Neuronal stem cell (in vitro differentiated cells): Measurements from ENCODE around the gene RAB27A.

Experiments
- DNase-seq: peaks from one replicate; pipeline ENCODE4 v3.0.0-alpha.2; 2013; ENCODE audit warnings: low spot score
- H2AFZ ChIP-seq: one replicate; pipeline ENCODE4 v1.6.1; 2013; ENCODE audit warnings: mild to moderate bottlenecking, low read length, inconsistent platforms
- H2AK5ac ChIP-seq: 2 replicates; pipeline ENCODE4 v1.6.1; 2013; ENCODE audit warnings: low read depth, mild to moderate bottlenecking, inconsistent platforms, low read length, moderate library complexity, mixed read lengths
- H2BK120ac ChIP-seq: 2 replicates; pipeline ENCODE4 v1.6.1; 2013; ENCODE audit warnings: low read depth, mild to moderate bottlenecking, inconsistent platforms, low read length, moderate library complexity, mixed read lengths
- H2BK12ac ChIP-seq: one replicate; pipeline ENCODE4 v1.6.1; 2013; ENCODE audit warnings: low read length, inconsistent platforms
- H2BK15ac ChIP-seq: 2 replicates; pipeline ENCODE4 v1.6.1; 2013; ENCODE audit warnings: mild to moderate bottlenecking, low read length, inconsistent platforms, mixed read lengths
- H2BK5ac ChIP-seq: one replicate; pipeline ENCODE4 v1.6.1; 2013; ENCODE audit warnings: inconsistent platforms, mild to moderate bottlenecking, low read length, moderate library complexity
- H3K14ac ChIP-seq: one replicate; pipeline ENCODE4 v1.6.1; 2013; ENCODE audit warnings: low read length, inconsistent platforms
- H3K18ac ChIP-seq: 2 replicates; pipeline ENCODE4 v1.6.1; 2013; ENCODE audit warnings: low read length, inconsistent platforms
- H3K23ac ChIP-seq: 2 replicates; pipeline ENCODE4 v1.6.1; 2013; ENCODE audit warnings: low read depth, mild to moderate bottlenecking, mixed read lengths, low read length, inconsistent platforms; ENCODE audit not compliant: poor library complexity
- H3K27ac ChIP-seq: replicated peaks from 3 replicates; pipeline ENCODE4 v1.5.1; 2013; ENCODE audit warnings: low read length, inconsistent platforms
- H3K27me3 ChIP-seq, 3 experiments: 2 replicates each; pipeline ENCODE4 v1.6.1; 2013; ENCODE audit warnings: low read length in 3 of 3, mild to moderate bottlenecking in 2 of 3, inconsistent platforms in 1 of 3, low read depth in 1 of 3, mixed read lengths in 1 of 3, moderate library complexity in 1 of 3; ENCODE audit not compliant: control insufficient read depth in 3 of 3, insufficient read depth in 3 of 3
- H3K36me3 ChIP-seq, 2 donors: replicated peaks in 1 of 2; 2 replicates each; pipeline ENCODE4 v1.6.1; 2013; ENCODE audit warnings: low read length in 2 of 2; ENCODE audit not compliant: control insufficient read depth in 2 of 2, insufficient read depth in 2 of 2
- H3K4ac ChIP-seq: 2 replicates; pipeline ENCODE4 v1.6.1; 2013; ENCODE audit warnings: inconsistent platforms, mild to moderate bottlenecking, low read length, moderate library complexity
- H3K4me1 ChIP-seq, 2 donors: 1 replicate in 1 of 2; 2 replicates in 1 of 2; pipeline ENCODE4 v1.6.1; 2013; ENCODE audit warnings: low read length in 2 of 2, low read depth in 1 of 2; ENCODE audit not compliant: control insufficient read depth in 2 of 2, insufficient read depth in 1 of 2
- H3K4me2 ChIP-seq: one replicate; pipeline ENCODE4 v1.6.1; 2013; ENCODE audit warnings: mild to moderate bottlenecking, low read length, inconsistent platforms; ENCODE audit not compliant: insufficient read depth, poor library complexity, severe bottlenecking
- H3K4me3 ChIP-seq, 2 donors: 2 replicates each; pipeline ENCODE4 v1.5.1; 2013; ENCODE audit warnings: low read length in 2 of 2, mild to moderate bottlenecking in 2 of 2, inconsistent platforms in 1 of 2, moderate library complexity in 1 of 2
- H3K79me1 ChIP-seq: one replicate; pipeline ENCODE4 v1.6.1; 2013; ENCODE audit warnings: low read depth, mild to moderate bottlenecking, inconsistent platforms, low read length, moderate library complexity
- H3K9ac ChIP-seq: one replicate; pipeline ENCODE4 v1.6.1; 2013; ENCODE audit warnings: mild to moderate bottlenecking, low read depth, low read length, inconsistent platforms; ENCODE audit not compliant: poor library complexity
- H3K9me3 ChIP-seq, 2 donors: replicated peaks in 1 of 2; 2 replicates each; pipeline versions ENCODE3 to v1.6.1; 2013; ENCODE audit warnings: low read length in 2 of 2, mild to moderate bottlenecking in 2 of 2, inconsistent platforms in 1 of 2, low read depth in 1 of 2, mixed read lengths in 1 of 2, moderate library complexity in 1 of 2; ENCODE audit not compliant: control insufficient read depth in 2 of 2, insufficient read depth in 1 of 2
- H4K8ac ChIP-seq: one replicate; pipeline ENCODE4 v1.6.1; 2013; ENCODE audit warnings: low read depth, mild to moderate bottlenecking, inconsistent platforms, low read length, moderate library complexity
- H4K91ac ChIP-seq: one replicate; pipeline ENCODE4 v1.6.1; 2013; ENCODE audit warnings: low read length, low read depth, mild to moderate bottlenecking, inconsistent platforms; ENCODE audit not compliant: poor library complexity
- WGBS, 2 donors: extraction: QIAGEN DNeasy Blood & Tissue Kit; methylation state at CpG; one replicate each; pipeline ENCODE4 v1.1.7; 2013; ENCODE audit warnings: missing lambda C conversion rate in 2 of 2, mixed read lengths in 1 of 2; ENCODE audit not compliant: insufficient read length in 2 of 2, insufficient replicate concordance in 1 of 2; ENCODE audit errors: extremely low coverage in 2 of 2; 5-methylcytosine and 5-hydroxymethylcytosine counted together

Gene RAB27A

GRCh38 chr15:55277715-55278114 is 11.9 kb downstream of the RAB27A start:
- no peak overlapping the region for H4K8ac ChIP-seq
- no peak overlapping the region for H2BK120ac ChIP-seq
- H3K9ac ChIP-seq = no peak overlapping the region
- no peak overlapping the region for H2BK5ac ChIP-seq
- H3K14ac ChIP-seq = no peak overlapping the region
- no peak overlapping the region for H3K4ac ChIP-seq
- no peak overlapping the region for H3K18ac ChIP-seq
- no peak overlapping the region for H4K91ac ChIP-seq
- no peaks in the 10 kb centered on the region for H3K9me3 ChIP-seq
- no peak overlapping the region for H2BK12ac ChIP-seq
- H3K27me3 ChIP-seq = no peaks in the 10 kb centered on the region
- H3K27ac ChIP-seq = no peak overlapping the region
- no peak overlapping the region for H3K4me3 ChIP-seq
- no peaks in the 10 kb centered on the region for H3K4me1 ChIP-seq
- DNase-seq = no peak
- no peak overlapping the region for H2BK15ac ChIP-seq
- H2AFZ ChIP-seq = no peak overlapping the region
- no peaks in the 10 kb centered on the region for H3K79me1 ChIP-seq
- H3K36me3 ChIP-seq = no peaks in the 10 kb centered on the region
- H3K4me2 ChIP-seq = no peak overlapping the region
- H3K23ac ChIP-seq = no peak overlapping the region
- H2AK5ac ChIP-seq = no peak overlapping the region
- WGBS, 2 donors = no CpG with 5 or more reads among the region's 2 CpGs

- H3K9ac ChIP-seq = no peak overlapping the region
- no peaks in the 10 kb centered on the region for H3K4me1 ChIP-seq
- no peaks in the 10 kb centered on the region for H3K36me3 ChIP-seq
- no peak overlapping the region for H2AFZ ChIP-seq
- no peak overlapping the region for H2AK5ac ChIP-seq
- H2BK12ac ChIP-seq = no peak overlapping the region
- H2BK120ac ChIP-seq = no peak overlapping the region
- DNase-seq = no peak
- no peak overlapping the region for H4K8ac ChIP-seq
- no peak overlapping the region for H4K91ac ChIP-seq
- H3K23ac ChIP-seq = no peak overlapping the region
- no peak overlapping the region for H2BK5ac ChIP-seq
- H3K14ac ChIP-seq = no peak overlapping the region
- H3K27ac ChIP-seq = no peak overlapping the region
- H2BK15ac ChIP-seq = no peak overlapping the region
- H3K18ac ChIP-seq = no peak overlapping the region
- no peak overlapping the region for H3K4ac ChIP-seq
- H3K27me3 ChIP-seq = no peaks in the 10 kb centered on the region
- no peaks in the 10 kb centered on the region for H3K9me3 ChIP-seq
- no CpG with 5 or more reads among the region's 7 CpGs for WGBS, 2 donors
- no peak overlapping the region for H3K4me2 ChIP-seq
- no peaks in the 10 kb centered on the region for H3K79me1 ChIP-seq
- H3K4me3 ChIP-seq = no peak overlapping the region
Observed at GRCh38 chr15:55277116-55277564, 12.5 kb downstream of the RAB27A start.

- Histone ChIP-seq H3K4me1 (no peaks in the 10 kb centered on the region), H2AK5ac (no peak overlapping the region), H2BK12ac (no peak overlapping the region), H4K8ac (no peak overlapping the region), H3K36me3 (no peaks in the 10 kb centered on the region), H3K79me1 (no peaks in the 10 kb centered on the region), H3K27ac (no peak overlapping the region), H3K4me3 (no peak overlapping the region), H3K18ac (no peak overlapping the region), H2AFZ (no peak overlapping the region), H3K4ac (no peak overlapping the region), H2BK5ac (no peak overlapping the region), H3K9me3 (no peaks in the 10 kb centered on the region), H3K27me3 (no peaks in the 10 kb centered on the region), H3K23ac (no peak overlapping the region), H4K91ac (no peak overlapping the region), H3K14ac (no peak overlapping the region), H3K4me2 (no peak overlapping the region), H2BK120ac (no peak overlapping the region), H2BK15ac (no peak overlapping the region), H3K9ac (no peak overlapping the region)
- WGBS, 2 donors = no CpG with 5 or more reads among the region's 5 CpGs
- DNase-seq = no peak
Observed at GRCh38 chr15:55276324-55276723, 13.3 kb downstream of the RAB27A start.

GRCh38 chr15:55270291-55270690 is 19.3 kb downstream of the RAB27A start:
- Histone ChIP-seq H2BK120ac (no peak overlapping the region), H2BK5ac (no peak overlapping the region), H3K4me1 (peaks cover 2% of the 10 kb centered on the region in 2 donors), H3K27me3 (no peaks in the 10 kb centered on the region), H3K9ac (no peak overlapping the region), H3K18ac (no peak overlapping the region), H3K4ac (no peak overlapping the region), H3K4me2 (no peak overlapping the region), H2BK15ac (no peak overlapping the region), H3K23ac (no peak overlapping the region), H3K14ac (no peak overlapping the region), H2AK5ac (no peak overlapping the region), H3K36me3 (no peaks in the 10 kb centered on the region), H4K91ac (no peak overlapping the region), H2AFZ (peak overlapping the region; percentile 22), H3K9me3 (no peaks in the 10 kb centered on the region), H2BK12ac (no peak overlapping the region), H3K79me1 (no peaks in the 10 kb centered on the region), H4K8ac (no peak overlapping the region), H3K4me3 (no peak overlapping the region), H3K27ac (no peak overlapping the region)
- WGBS, 2 donors = no CpG with 5 or more reads among the region's 6 CpGs
- no peak for DNase-seq
